ENCODE results near the gene BDKRB1.

Gene BDKRB1

GRCh38 chr14:96285667-96286066, 29.7 kb downstream of the BDKRB1 start:
- DNase-seq: no peak

GRCh38 chr14:96286251-96286650, 30.2 kb downstream of the BDKRB1 start:
- no peak for DNase-seq

- no peak for DNase-seq
Observed at GRCh38 chr14:96287856-96288255, 31.8 kb downstream of the BDKRB1 start.

- no peak for DNase-seq
Observed at GRCh38 chr14:96294246-96294645, 38.2 kb downstream of the BDKRB1 start.

- DNase-seq: no peak
Observed at GRCh38 chr14:96297000-96297399, 41.0 kb downstream of the BDKRB1 start.

GRCh38 chr14:96297997-96298515, 42.0 kb downstream of the BDKRB1 start:
- no peak for DNase-seq

GRCh38 chr14:96299441-96299840, 43.4 kb downstream of the BDKRB1 start:
- DNase-seq: no peak

GRCh38 chr14:96303981-96304380, 48.0 kb downstream of the BDKRB1 start:
- no peak for DNase-seq

- no peak for DNase-seq
Observed at GRCh38 chr14:96304956-96305355, 48.9 kb downstream of the BDKRB1 start.

- DNase-seq: no peak
Observed at GRCh38 chr14:96307434-96307833, 51.4 kb downstream of the BDKRB1 start.

- DNase-seq: no peak
Observed at GRCh38 chr14:96309133-96309895, 53.3 kb downstream of the BDKRB1 start.

GRCh38 chr14:96309896-96310330, 53.9 kb downstream of the BDKRB1 start:
- DNase-seq: no peak

GRCh38 chr14:96310906-96311305, 54.9 kb downstream of the BDKRB1 start:
- no peak for DNase-seq

Measured in eye (tissue), 1 donor.